A549 treated with AZD9567 at 1 μM for 4 hours (cell line): ENCODE results near the gene MYO1H. TPM values are rescaled to one million over a fixed set of nuclear protein-coding genes. Genes with fewer than 3 reads are reported as not detected.

ENCODE experiments used
- total RNA-seq: library from RNA; stranded (reverse); fragments of 200-300 nt; extraction: Qiagen RNA extraction; gene quantifications from 5 replicates; pipeline ENCODE4 v1.2.3, GENCODE V29; 2022; ENCODE audit not compliant: insufficient read depth

Gene MYO1H
- total RNA-seq: not detected in 5 replicates

GRCh38 chr12:109347589-109347988, at the start of gene MYO1H:
Gene MYO1H, plus strand, starts transcription at chr12:109347900. Its CDS starts 61 bp downstream, at chr12:109347961.

GRCh38 chr12:109308534-109309380, 38.9 kb upstream of the MYO1H start, which contains the start of gene FOXN4:
Gene FOXN4, minus strand, starts transcription at chr12:109309284. Its CDS starts 963 bp downstream, at chr12:109308321.

GRCh38 chr12:109477185-109477962, 129.7 kb downstream of the MYO1H start, which contains the start of the genes KCTD10 and UBE3B:
Gene KCTD10, minus strand, starts transcription at chr12:109477300. Its CDS starts 38 bp downstream, at chr12:109477262.
Gene UBE3B, plus strand, starts transcription at chr12:109477634. Its CDS starts 5,918 bp downstream, at chr12:109483552.

Other genes with a start within 250 kb of the MYO1H start
- gene ACACB, start 231.3 kb upstream of the MYO1H start, total RNA-seq: 7.5 to 11.9 TPM (median 10.7 TPM) in 5 replicates
- 0.06 to 0.10 TPM (median 0.09 TPM) in 3 of 5 replicates, not detected in the others for gene FOXN4, start 38.6 kb upstream of the MYO1H start, total RNA-seq
- gene KCTD10, start 129.4 kb downstream of the MYO1H start, total RNA-seq: 44.6 to 85.6 TPM (median 47.1 TPM) in 5 replicates
- 14.1 to 16.1 TPM (median 15.0 TPM) in 5 replicates for gene UBE3B, start 129.7 kb downstream of the MYO1H start, total RNA-seq
- gene MMAB, start 225.6 kb downstream of the MYO1H start, total RNA-seq: 28.8 to 38.8 TPM (median 29.7 TPM) in 5 replicates
- 8.2 to 14.3 TPM (median 9.6 TPM) in 5 replicates for gene MVK, start 225.9 kb downstream of the MYO1H start, total RNA-seq